GM21619 (cell line): ENCODE measurements around the gene DNASE1L1.

Experiments used
- ATAC-seq: cut with Tn5 transposase; IDR thresholded peaks from one replicate; pipeline ENCODE4 v1.9.1; 2021; ENCODE audit not compliant: unreplicated experiment

The DNASE1L1 gene

DNA sequence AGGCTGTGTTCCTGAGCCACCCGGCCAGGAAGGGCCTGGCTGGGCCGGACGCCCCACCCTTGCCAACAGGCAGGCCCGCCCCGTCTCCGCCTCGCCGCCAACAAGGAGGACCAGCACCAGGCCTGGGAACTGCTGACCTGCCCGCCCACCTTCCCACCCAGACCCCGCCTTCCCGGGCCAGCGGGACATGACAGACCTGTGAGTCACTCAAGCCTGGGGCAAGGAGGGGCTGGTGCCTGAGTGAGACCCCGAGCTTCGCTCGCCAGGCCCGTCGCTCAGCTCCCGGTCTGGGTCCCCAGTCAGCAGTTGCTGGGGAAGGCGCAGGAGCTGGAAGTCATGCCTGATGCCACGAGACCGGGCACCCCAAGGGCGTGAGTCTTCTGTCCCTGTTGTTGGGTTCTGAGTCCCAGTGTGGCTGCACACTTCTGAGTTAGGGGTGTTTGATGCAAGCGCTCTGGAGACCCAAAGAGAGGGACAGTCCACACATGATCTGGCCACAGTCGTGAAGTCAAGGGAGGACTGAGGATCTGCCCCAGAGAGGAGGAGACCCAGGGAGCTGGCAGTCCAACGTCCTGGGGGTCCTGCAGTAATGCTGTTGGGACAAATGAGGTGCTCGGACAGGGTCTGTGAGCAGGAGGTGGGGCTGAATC, at the start of gene DNASE1L1:
Gene DNASE1L1 (minus strand): TSS at position 33 of the 650 bp plus-strand sequence. CDS start 3,686 bp downstream, outside the sequence.
- ATAC-seq, result peak; percentile 41

GRCh38 chrX:154458116-154458953, 49.3 kb upstream of the DNASE1L1 start, which contains the start of gene PLXNA3:
PLXNA3 (plus strand) TSS chrX:154458281; CDS start chrX:154460184, 1,903 bp downstream.
- peak; percentile 59 for ATAC-seq

- ATAC-seq, result peak; percentile 62
Measured at GRCh38 chrX:154457491-154458115, 48.5 kb upstream of the DNASE1L1 start.

DNA sequence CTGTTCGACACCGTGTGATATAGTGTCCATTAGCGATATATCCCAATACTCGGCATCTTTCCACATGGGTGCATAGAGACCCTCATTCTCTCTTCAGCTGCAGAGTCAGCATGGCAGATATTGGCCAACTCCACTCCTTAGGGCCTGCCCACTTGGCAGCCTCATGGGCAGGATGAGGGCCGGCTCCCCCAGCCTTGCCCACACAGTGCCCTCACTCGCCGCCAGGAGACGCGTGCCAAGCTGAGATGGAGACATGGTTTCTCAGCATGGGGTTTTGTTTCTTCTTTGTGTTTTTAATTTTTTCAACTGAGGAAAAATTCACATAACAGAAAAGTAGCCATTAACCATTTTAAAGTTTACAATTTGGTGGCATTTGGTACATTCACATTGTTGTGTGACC, 43.8 kb upstream of the DNASE1L1 start:
- no peak for ATAC-seq

GRCh38 chrX:154450312-154450711, 41.3 kb upstream of the DNASE1L1 start:
- ATAC-seq, result no peak

DNA sequence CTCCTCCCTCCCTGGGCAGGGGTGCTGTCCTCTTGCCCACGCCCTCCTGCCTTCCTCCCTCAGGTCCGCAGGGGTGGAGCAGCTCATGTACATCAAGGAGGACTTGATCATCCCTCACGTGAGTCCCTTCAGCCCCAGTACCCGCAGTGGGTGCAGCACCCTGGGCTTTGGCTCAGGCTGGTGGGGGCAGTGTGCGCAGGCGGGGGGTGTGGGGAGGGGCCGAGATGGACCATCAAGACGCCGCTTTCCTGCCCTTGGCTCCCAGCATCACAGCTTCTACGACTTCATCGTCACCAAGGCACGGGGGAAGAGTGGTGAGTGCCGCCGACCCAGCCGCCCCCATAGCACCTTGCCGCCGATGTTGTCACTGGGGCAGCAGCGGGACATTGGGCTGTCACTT, 40.6 kb upstream of the DNASE1L1 start:
- no peak for ATAC-seq

DNA sequence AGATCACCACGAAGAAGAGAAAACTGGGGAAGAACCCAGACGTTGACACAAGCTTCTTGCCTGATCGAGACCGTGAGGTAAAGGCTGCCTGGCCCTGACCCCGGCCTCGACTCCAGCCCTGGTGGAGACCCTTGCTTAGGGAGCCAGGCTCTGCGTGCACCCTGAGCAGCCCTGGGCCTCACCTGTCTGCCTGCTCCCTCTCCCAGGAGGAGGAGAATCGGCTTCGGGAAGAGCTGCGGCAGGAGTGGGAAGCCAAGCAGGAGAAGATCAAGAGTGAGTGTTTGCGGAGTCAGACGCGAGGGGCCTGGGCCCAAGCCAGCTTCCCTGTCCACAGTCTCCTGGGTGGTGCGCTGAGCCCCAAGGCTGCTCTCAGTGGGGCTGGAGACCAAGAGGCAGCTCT, 39.4 kb upstream of the DNASE1L1 start:
- no peak for ATAC-seq

GRCh38 chrX:154446430-154446829, 37.4 kb upstream of the DNASE1L1 start:
- no peak for ATAC-seq

DNA sequence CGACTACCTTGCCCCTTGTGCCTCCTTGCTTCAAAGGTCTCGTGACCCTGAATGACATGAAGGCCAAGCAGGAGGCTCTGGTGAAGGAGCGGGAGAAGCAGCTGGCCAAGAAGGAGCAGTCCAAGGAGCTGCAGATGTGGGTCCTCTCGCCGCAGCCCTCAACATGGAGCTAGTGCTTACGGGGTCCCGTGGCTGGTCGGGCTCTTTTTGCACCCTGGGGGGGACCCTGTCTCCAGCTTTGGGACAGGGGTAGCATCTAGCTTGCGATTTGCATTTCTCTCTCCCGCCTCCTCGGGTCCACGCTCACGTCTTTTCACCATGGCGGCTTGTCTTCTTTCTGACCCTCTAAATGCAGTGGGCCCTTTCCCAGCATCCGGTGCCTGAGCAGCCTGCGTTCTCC, 36.7 kb upstream of the DNASE1L1 start:
- ATAC-seq, result no peak

GRCh38 chrX:154444755-154445246, 35.7 kb upstream of the DNASE1L1 start:
- ATAC-seq, result no peak

- ATAC-seq, result peak; percentile 73
Measured at GRCh38 chrX:154443992-154444754, 35.1 kb upstream of the DNASE1L1 start, which contains the start of gene FAM50A. FAM50A (plus strand) TSS chrX:154444141; CDS start chrX:154444236, 95 bp downstream.

GRCh38 chrX:154443479-154443910, 34.4 kb upstream of the DNASE1L1 start:
- no peak for ATAC-seq

DNA sequence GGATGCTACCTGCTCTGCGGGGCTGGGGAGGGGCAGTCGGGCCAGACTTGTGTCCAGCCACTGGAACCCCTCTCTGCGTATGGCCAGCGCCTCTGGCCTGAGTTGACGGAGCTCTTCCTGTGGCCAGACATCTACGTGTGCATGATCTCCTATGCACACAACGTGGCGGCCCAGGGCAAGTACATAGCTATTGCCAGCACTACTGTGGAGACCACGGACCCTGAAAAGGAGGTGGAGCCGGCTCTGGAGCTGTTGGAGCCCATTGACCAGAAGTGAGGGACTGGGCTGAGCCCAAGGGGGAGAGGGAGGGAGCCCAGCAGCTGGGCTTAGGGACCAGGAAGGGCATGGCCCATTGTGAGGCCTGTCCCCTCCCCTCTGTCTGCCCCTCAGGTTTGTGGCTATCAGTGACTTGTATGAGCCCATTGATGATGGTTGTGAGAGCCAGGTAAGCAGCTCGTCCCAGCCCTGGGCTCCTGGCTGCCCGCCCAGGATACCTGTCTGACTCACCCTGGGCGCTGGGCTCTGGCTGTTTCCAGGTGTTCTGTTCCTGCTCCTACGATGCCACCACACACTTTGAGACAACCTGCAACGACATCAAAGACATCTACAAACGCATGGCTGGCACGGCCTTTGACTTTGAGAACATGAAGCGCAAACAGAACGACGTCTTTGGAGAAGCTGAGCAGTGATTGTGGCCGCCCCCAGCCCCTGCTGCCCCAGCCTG, 33.1 kb upstream of the DNASE1L1 start:
- ATAC-seq, result no peak

DNA sequence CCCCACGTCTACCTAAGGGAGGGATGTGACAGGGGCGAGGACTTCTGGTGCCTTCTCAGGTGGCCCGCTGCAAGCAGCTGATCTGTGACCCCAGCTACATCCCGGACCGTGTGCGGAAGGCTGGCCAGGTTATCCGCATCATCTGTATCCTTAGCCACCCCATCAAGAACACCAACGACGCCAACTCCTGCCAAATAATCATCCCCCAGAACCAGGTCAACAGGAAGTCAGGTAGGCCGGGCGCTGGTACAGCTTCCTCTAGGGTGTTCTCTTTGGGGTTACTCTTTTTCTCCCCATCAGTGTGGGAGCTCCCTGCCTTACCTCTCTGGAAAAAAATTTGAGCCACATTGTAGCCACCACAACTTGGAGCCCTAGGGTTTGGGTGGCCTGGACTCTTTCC, 32.5 kb upstream of the DNASE1L1 start:
- no peak for ATAC-seq

- ATAC-seq, result no peak
Measured at GRCh38 chrX:154440623-154441357, 31.7 kb upstream of the DNASE1L1 start.

DNA sequence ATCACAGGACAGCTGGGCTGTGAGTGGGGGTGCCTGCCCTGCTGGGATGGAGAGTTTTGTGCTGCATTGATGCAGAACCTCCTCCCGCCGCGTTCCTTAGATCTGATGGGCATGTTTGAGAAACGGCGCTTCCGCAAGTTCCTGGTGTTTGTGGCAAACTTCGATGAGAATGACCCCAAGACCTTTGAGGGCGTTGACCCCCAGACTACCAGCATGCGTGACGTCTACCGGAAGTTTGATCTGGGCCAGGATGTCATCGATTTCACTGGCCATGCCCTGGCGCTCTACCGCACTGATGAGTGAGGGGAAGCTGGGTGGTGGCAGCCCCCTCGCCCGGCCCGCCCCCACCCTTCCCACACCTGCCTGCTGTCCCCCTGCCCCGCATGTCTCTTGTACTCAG, 30.8 kb upstream of the DNASE1L1 start:
- no peak for ATAC-seq

DNA sequence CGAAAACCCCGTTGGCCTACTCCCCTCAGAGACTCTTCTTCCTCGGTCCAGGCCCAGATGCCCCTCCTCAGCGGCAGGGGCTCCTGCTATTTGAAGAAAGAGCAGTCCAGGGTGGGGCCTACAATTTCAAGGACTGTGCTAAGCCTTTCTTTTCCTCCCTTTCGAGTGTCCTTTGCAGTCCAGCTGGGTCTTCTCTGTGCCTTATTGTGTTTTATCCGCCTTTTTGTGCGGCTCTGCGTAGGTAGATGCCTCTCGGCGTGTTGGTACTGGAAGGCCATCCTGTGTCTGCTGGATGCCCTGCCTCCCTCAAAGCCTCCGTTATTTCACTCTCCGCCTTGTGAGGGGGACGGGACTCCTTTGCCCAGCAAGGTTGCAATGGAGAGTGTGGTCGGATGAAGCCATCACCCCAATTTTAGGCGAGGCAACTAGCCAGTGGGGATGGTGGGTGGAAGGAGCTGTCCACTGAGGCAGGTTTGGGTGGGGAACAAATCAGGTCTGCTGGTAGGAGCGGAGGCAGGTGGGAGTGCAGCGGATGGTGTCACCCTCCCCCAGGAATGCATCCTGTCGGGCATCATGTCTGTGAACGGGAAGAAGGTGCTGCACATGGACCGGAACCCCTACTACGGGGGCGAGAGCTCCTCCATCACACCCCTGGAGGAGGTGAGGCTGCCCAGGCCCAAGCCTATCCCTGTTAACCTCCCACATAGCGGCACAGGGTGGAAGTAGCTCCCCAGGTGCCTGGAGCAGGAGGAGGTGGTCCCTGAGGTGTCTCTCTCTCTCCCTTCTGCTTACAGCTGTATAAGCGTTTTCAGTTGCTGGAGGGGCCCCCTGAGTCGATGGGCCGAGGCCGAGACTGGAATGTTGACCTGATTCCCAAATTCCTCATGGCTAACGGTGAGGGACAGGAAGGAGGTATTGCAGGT, 29.2 kb upstream of the DNASE1L1 start:
- no peak for ATAC-seq
